OCI-LY3 (cell line): ENCODE data around the gene ORC3.
"Not testable (repeated sequence)": the region's sequence is repeated elsewhere in the genome, so short reads cannot be mapped to it uniquely, and the experiment has no call there.

Source experiments
- H2AFZ ChIP-seq: fragments of 200-600, 300-600 bp; shearing (Covaris generic); 2 replicates; pipeline ENCODE4 v1.6.0; 2014; ENCODE audit warnings: antibody characterized with exemption, low read depth, low read length
- H3K27ac ChIP-seq: fragments of 200-600, 300-600 bp; sonication (generic); 2 replicates; pipeline ENCODE4 v1.5.1; 2014; ENCODE audit warnings: mild to moderate bottlenecking, low read length, moderate library complexity, mixed read lengths
- H3K27me3 ChIP-seq: fragments of 200-600, 300-600 bp; sonication (generic); 2 replicates; pipeline ENCODE4 v1.6.1; 2014; ENCODE audit warnings: low read depth, low read length, mixed read lengths
- H3K36me3 ChIP-seq: fragments of 200-600, 300-600 bp; sonication (generic); replicated peaks from 2 replicates; pipeline ENCODE3; 2014; ENCODE audit warnings: low read depth, low read length, mixed read lengths
- H3K4me1 ChIP-seq: fragments of 300-600, 200-600 bp; sonication (generic); 2 replicates; pipeline ENCODE4 v1.6.1; 2014; ENCODE audit warnings: low read length, mixed read lengths
- H3K4me2 ChIP-seq: fragments of 200-600, 300-600 bp; sonication (generic); 2 replicates; pipeline ENCODE4 v1.6.1; 2014; ENCODE audit warnings: low read length, mixed read lengths
- H3K4me3 ChIP-seq: fragments of 300-600, 200-600 bp; sonication (generic); 2 replicates; pipeline ENCODE4 v1.5.1; 2014; ENCODE audit warnings: antibody characterized with exemption, mild to moderate bottlenecking, low read length, moderate library complexity
- H3K79me2 ChIP-seq: fragments of 300-600, 200-600 bp; shearing (Covaris generic); 2 replicates; pipeline ENCODE4 v1.6.1; 2014; ENCODE audit warnings: mild to moderate bottlenecking, low read length, mixed read lengths
- H3K9ac ChIP-seq: fragments of 300-600, 200-600 bp; shearing (Covaris generic); 2 replicates; pipeline ENCODE4 v1.6.0; 2014; ENCODE audit warnings: mild to moderate bottlenecking, low read length, moderate library complexity
- H3K9me3 ChIP-seq: fragments of 200-600, 300-600 bp; shearing (Covaris generic); 2 replicates; pipeline ENCODE4 v1.6.1; 2014; ENCODE audit warnings: low read length, mixed read lengths; ENCODE audit not compliant: insufficient read depth
- H4K20me1 ChIP-seq: fragments of 200-600, 300-600 bp; sonication (generic); 2 replicates; pipeline ENCODE4 v1.6.1; 2016; ENCODE audit warnings: low read length, mixed read lengths; ENCODE audit not compliant: insufficient read depth
- CTCF ChIP-seq: fragments of 200-600, 300-600 bp; sonication (generic); IDR thresholded peaks from 2 replicates; pipeline ENCODE4 v1.5.1; 2014; ENCODE audit warnings: antibody characterized with exemption, low read length, low read depth
- EZH2phosphoT487 ChIP-seq: fragments of 200-600 bp; shearing (Covaris generic); IDR thresholded peaks from 2 replicates; pipeline ENCODE4 v1.6.1; 2018; ENCODE audit warnings: antibody characterized with exemption, mixed run types, low read depth

The ORC3 gene

DNA sequence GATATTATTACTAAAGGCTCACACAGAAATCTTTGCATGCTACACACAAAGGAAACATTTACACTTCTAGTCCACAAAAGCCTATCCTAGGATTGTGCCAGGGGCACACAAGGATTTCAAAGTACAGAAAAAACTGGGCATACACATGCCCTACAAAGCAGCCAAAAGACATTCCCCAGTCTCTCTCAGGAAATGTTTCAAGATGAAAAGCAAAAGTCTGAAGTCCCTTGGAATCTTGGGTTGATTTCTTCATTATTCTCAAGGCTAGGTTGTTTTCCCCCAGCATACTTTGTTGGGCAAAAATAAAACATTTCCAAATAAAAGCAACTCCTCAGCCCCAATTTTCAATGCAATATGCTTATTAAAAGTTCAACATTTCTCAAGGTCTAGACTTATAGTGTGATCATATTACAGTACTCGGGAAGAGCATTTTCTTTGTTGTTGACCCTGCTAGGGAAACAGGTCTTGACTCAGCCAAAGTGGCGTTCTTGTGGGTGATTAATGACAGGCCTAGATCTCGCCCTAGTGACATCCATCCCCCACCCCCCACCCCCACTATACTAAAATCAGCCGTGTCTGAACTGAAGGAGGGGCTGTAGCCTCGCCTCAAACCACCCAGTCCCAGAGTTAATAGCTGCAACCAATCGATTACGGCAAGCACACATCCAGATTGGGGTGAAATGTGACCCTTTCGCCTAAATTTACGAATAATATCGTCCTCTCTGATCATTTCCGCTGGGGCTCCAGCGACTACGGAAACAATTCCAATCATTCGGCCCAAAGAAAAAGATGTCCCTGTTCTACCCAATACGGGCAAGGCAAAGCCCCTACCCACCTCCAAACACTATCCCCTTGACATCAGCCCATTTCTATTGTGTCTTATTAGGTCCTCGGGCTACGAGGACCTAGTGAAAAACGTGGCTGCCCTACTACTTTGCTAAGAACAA, 110.7 kb downstream of the ORC3 start:
- Histone ChIP-seq H3K36me3 (peaks cover 25% of the 10 kb centered on the region), H3K9me3 (no peaks in the 10 kb centered on the region), H3K4me2 (peak overlapping the region; percentile 93), H4K20me1 (peaks cover 47% of the 10 kb centered on the region), H3K79me2 (peaks cover 64% of the 10 kb centered on the region), H3K4me3 (peak overlapping the region; percentile 96), H3K27me3 (no peaks in the 10 kb centered on the region), H2AFZ (no peak overlapping the region), H3K27ac (peak overlapping the region; percentile 99), H3K9ac (peak overlapping the region; percentile 97), H3K4me1 (peaks cover 46% of the 10 kb centered on the region)
- TF ChIP-seq EZH2phosphoT487 (no peak), CTCF (peak; percentile 24; the same call in 1 of the 2 replicates)

DNA sequence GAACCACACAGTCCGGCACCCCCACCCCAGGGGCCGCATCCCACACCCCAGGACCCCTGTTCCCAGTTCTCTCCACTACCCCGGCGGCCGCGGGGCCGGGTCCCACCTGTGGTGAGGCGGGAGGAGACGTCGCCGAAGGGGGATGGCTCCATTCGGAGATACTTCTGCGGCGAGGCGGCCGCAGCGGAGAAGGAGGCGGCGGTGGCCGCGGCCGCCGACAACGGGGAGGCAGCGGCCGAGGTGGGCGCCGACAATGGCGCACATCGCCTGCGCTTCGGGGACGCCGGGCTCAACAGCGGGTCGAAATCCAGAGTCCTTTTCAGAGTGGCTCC, 111.4 kb downstream of the ORC3 start:
- H3K4me3 ChIP-seq = peak overlapping the region; percentile 96
- H3K9ac ChIP-seq = peak overlapping the region; percentile 97
- H3K4me2 ChIP-seq = peak overlapping the region; percentile 93
- no peaks in the 10 kb centered on the region for H3K9me3 ChIP-seq
- H2AFZ ChIP-seq = no peak overlapping the region
- H3K79me2 ChIP-seq = peaks cover 58% of the 10 kb centered on the region
- H4K20me1 ChIP-seq = peaks cover 41% of the 10 kb centered on the region
- H3K27me3 ChIP-seq = no peaks in the 10 kb centered on the region
- H3K4me1 ChIP-seq = peaks cover 45% of the 10 kb centered on the region
- peaks cover 25% of the 10 kb centered on the region for H3K36me3 ChIP-seq
- peak overlapping the region; percentile 99 for H3K27ac ChIP-seq
- no peak for TF ChIP-seq CTCF
- TF ChIP-seq EZH2phosphoT487 = no peak

DNA sequence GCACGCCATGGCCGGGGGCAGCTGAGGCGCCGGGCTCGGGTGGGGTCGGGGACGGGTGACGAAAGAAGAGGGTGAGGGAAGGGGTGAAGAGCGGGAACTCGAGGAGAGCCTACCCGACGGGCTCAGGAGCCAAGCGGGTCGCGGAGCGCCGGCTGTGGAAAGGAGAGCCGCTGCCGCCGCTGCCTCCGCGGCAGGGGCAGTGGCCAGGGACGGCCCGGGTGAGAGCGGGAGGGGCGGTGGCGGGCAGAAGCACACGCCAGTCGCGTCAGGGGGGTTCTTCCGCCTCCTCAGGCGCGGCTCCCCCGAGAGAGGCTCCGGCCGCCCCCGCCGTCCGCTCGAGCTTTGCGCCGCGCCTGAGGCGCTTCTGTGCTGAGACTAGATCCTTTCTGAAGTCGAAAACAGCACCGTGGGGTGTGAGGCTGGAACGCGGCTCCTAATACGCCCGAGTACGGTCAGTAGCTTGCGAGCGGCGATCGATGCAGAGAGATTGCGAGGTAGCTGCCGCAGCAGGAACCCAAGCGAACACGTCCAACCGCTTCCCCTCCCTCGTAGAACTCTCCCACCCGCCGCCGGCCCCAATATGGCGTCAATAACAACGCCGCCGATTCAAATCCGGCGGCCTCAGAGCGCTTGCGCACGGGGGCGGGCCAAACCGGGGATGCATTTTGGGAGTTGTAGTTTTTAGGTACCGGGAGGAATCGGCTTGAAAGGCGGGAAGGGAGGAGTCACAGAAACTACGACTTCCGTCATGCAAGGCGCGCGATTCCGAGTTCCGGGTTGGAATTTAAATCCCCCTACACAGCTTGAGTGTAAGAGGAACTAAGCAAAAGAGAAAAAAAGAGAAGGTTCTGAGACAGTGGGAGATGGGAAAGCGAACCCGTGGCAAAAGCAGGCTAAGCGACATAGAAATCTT, 112.0 kb downstream of the ORC3 start, which contains the start of gene AKIRIN2:
TSS of gene AKIRIN2 (minus strand) at position 558 of the 913 bp plus-strand sequence. CDS start at position 9, 549 bp downstream.
- H3K9me3 ChIP-seq = no peaks in the 10 kb centered on the region
- peaks cover 38% of the 10 kb centered on the region for H4K20me1 ChIP-seq
- peaks cover 25% of the 10 kb centered on the region for H3K36me3 ChIP-seq
- H3K4me3 ChIP-seq = peak within 1 kb of the TSS; percentile 96
- H3K79me2 ChIP-seq = peaks cover 51% of the 10 kb centered on the region
- peak within 1 kb of the TSS; percentile 93 for H3K4me2 ChIP-seq
- H3K27me3 ChIP-seq = no peaks in the 10 kb centered on the region
- H3K27ac ChIP-seq = peak within 1 kb of the TSS; percentile 99
- H3K4me1 ChIP-seq = peaks cover 49% of the 10 kb centered on the region
- H2AFZ ChIP-seq = peak within 1 kb of the TSS; percentile 8; the same call in 1 of the 2 replicates
- TF ChIP-seq CTCF (no peak), EZH2phosphoT487 (no peak)
- peak within 1 kb of the TSS; percentile 97 for H3K9ac ChIP-seq

DNA sequence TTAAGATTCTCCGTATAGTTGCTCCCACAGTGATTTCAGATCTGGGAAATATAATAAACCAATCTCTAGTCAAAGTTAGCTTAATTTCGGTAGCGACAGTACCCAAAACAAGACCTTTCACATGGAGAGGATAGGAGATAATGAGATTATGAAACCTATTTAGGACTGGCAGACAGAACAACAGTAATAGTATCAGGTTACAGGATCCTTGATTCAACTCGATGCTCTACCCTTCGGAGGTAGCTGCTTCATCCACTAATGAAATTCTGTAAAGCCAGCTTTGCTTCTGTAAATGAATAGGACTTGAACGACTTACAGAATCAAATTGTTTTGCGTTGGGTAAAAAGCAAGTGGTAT, 112.6 kb downstream of the ORC3 start:
- Histone ChIP-seq H2AFZ (peak overlapping the region; percentile 8; the same call in 1 of the 2 replicates), H3K4me1 (peaks cover 47% of the 10 kb centered on the region), H3K36me3 (peaks cover 21% of the 10 kb centered on the region), H3K9me3 (no peaks in the 10 kb centered on the region), H3K4me2 (peak overlapping the region; percentile 67), H3K27ac (peak overlapping the region; percentile 99), H4K20me1 (peaks cover 31% of the 10 kb centered on the region), H3K9ac (peak overlapping the region; percentile 65), H3K79me2 (peaks cover 45% of the 10 kb centered on the region), H3K27me3 (no peaks in the 10 kb centered on the region), H3K4me3 (peak overlapping the region; percentile 83)
- TF ChIP-seq CTCF = no peak
- no peak for TF ChIP-seq EZH2phosphoT487

GRCh38 chr6:87703039-87703438, 113.1 kb downstream of the ORC3 start:
- H3K9me3 ChIP-seq, H3K27me3 ChIP-seq: not testable (repeated sequence)
- peak overlapping the region; percentile 83 for H3K4me3 ChIP-seq
- H3K9ac ChIP-seq = peak overlapping the region; percentile 65
- H4K20me1 ChIP-seq = peaks cover 27% of the 10 kb centered on the region
- H3K27ac ChIP-seq = peak overlapping the region; percentile 99
- H3K4me2 ChIP-seq = peak overlapping the region; percentile 67
- H3K36me3 ChIP-seq = peaks cover 18% of the 10 kb centered on the region
- H2AFZ ChIP-seq = peak overlapping the region; percentile 8; the same call in 1 of the 2 replicates
- H3K4me1 ChIP-seq = peaks cover 42% of the 10 kb centered on the region
- H3K79me2 ChIP-seq = peaks cover 40% of the 10 kb centered on the region
